Mesothelial cell of epicardium (in vitro differentiated cells): Measurements from ENCODE around the gene PNPLA2. TPM values are rescaled to one million over a fixed set of nuclear protein-coding genes. Genes with fewer than 3 reads are reported as not detected.

ENCODE experiments used
- DNase-seq, 2 experiments: peaks; one replicate each; pipeline ENCODE4 v3.0.0; 2021; ENCODE audit warnings: low spot score in 2 of 2; ENCODE audit not compliant: unreplicated experiment in 2 of 2
- H3K27ac Mint-ChIP-seq: 2 replicates; pipeline ENCODE4 v1.8.0; 2021; ENCODE audit warnings: mixed read lengths
- H3K27me3 Mint-ChIP-seq: 2 replicates; pipeline ENCODE4 v1.8.0; 2021; ENCODE audit warnings: low read depth, mixed read lengths
- H3K36me3 Mint-ChIP-seq: 2 replicates; pipeline ENCODE4 v1.8.0; 2021; ENCODE audit warnings: mixed read lengths
- H3K4me1 Mint-ChIP-seq: 2 replicates; pipeline ENCODE4 v1.8.0; 2021; ENCODE audit warnings: mixed read lengths
- H3K4me3 Mint-ChIP-seq: 2 replicates; pipeline ENCODE4 v1.8.0; 2021; ENCODE audit warnings: mild to moderate bottlenecking, moderate library complexity, mixed read lengths
- H3K9me3 Mint-ChIP-seq: 2 replicates; pipeline ENCODE4 v1.8.0; 2021; ENCODE audit warnings: mixed read lengths
- total RNA-seq: library from RNA; stranded (reverse); gene quantifications from 3 replicates; pipeline ENCODE4 v1.2.1, GENCODE V29; 2021
- TF ChIP-seq, protein P1 (sequence below): fragments of 200-600 bp; sonication (generic); IDR thresholded peaks from one replicate; pipeline ENCODE4 v1.5.0; 2021; ENCODE audit warnings: antibody characterized with exemption; ENCODE audit not compliant: unreplicated experiment

The PNPLA2 gene
- total RNA-seq, 1 donor from 2014 or later: 50.9 TPM

DNA sequence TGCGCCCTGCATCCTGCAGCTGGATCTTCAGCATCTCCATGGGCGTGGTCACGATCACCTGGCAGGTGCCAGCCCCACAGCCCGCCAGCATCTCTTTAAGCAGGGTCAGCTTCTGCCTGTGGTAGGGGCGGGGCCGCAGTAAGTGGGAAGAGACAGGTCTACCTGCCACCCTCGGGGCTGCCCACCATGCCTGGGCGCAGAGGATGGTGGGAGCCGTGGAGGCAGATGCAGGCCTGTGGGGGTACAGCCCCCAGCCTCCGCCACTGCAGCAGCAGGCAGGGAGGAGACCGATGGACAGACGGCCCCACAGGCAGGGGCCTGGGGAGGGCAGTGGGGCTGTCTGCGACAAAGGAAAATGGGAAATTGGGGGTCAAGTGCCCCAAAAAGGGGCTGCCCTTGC is 25.8 kb upstream of the PNPLA2 start:
- Mint-ChIP-seq H3K27me3 (peaks cover 4% of the 10 kb centered on the region), H3K9me3 (no peaks in the 10 kb centered on the region), H3K27ac (no peak overlapping the region), H3K4me3 (no peak overlapping the region), H3K36me3 (peaks cover 3% of the 10 kb centered on the region), H3K4me1 (peaks cover 11% of the 10 kb centered on the region)
- TF ChIP-seq, protein P1, sequence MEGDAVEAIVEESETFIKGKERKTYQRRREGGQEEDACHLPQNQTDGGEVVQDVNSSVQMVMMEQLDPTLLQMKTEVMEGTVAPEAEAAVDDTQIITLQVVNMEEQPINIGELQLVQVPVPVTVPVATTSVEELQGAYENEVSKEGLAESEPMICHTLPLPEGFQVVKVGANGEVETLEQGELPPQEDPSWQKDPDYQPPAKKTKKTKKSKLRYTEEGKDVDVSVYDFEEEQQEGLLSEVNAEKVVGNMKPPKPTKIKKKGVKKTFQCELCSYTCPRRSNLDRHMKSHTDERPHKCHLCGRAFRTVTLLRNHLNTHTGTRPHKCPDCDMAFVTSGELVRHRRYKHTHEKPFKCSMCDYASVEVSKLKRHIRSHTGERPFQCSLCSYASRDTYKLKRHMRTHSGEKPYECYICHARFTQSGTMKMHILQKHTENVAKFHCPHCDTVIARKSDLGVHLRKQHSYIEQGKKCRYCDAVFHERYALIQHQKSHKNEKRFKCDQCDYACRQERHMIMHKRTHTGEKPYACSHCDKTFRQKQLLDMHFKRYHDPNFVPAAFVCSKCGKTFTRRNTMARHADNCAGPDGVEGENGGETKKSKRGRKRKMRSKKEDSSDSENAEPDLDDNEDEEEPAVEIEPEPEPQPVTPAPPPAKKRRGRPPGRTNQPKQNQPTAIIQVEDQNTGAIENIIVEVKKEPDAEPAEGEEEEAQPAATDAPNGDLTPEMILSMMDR: no peak
- DNase-seq: no peak

DNA sequence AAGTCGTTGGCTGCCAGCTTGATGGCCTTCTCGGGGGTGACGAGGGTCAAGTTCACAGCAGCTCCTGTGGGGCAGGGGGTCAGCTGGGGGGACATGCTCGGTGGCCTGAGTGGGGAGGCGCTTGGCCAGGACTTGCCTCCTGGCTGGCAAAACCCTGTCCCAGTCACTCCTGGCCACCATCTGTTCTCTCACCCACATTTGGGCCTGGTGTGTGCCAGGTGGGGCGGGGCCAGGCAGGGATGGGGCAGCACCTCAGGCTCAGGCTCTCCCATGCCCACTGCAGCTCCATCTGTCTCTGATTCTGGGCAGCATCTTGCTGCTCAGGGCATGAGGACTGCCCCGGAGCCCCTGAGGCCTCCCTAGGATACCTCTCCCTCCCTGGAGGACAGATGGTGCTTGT is 25.2 kb upstream of the PNPLA2 start:
- H3K27me3 Mint-ChIP-seq: peaks cover 4% of the 10 kb centered on the region
- no peak overlapping the region for H3K4me3 Mint-ChIP-seq
- peaks cover 11% of the 10 kb centered on the region for H3K4me1 Mint-ChIP-seq
- TF ChIP-seq, protein P1: no peak
- H3K36me3 Mint-ChIP-seq: peaks cover 3% of the 10 kb centered on the region
- DNase-seq: no peak
- H3K27ac Mint-ChIP-seq: no peak overlapping the region
- H3K9me3 Mint-ChIP-seq: no peaks in the 10 kb centered on the region

DNA sequence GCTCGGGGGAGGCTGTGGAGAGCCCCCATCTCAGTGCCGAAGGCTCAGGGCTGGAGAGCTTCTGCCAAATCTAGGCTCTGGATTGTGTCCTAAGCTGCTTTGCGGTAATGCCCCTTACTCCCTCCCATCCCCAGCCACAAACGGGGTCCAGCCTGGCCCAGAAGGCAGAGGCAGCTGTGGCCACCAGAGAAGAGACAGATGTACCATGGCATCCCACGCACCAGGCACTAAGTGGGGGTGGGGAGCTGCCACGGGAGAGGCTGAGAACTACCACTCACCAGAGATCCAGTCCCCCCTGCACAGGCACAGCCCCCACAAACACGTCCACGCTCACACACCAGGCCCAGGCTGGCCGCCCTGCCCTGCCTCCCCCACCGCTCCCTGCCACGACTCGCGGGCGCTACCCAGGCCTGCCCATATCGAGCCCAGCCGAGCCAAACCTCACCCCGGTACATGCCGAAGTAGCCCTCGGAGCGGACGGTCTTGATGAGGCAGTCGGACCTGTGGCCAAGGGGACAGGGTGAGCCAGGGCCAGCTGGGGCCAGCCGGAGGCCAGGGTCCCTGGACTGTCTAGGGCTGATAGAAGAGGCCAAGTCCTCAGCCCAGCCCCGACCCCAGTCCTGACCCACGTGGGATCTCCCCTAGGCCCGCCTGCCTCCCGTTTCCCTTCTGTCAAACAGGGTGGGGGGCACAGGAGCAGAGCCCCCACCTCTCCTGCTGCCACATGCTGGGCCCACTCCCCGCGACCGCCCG is 24.5 kb upstream of the PNPLA2 start:
- peaks cover 1% of the 10 kb centered on the region for H3K27me3 Mint-ChIP-seq
- no peak for DNase-seq
- H3K4me1 Mint-ChIP-seq: peaks cover 11% of the 10 kb centered on the region
- H3K27ac Mint-ChIP-seq: no peak overlapping the region
- no peak overlapping the region for H3K4me3 Mint-ChIP-seq
- TF ChIP-seq, protein P1: no peak
- no peaks in the 10 kb centered on the region for H3K9me3 Mint-ChIP-seq
- peaks cover 3% of the 10 kb centered on the region for H3K36me3 Mint-ChIP-seq

DNA sequence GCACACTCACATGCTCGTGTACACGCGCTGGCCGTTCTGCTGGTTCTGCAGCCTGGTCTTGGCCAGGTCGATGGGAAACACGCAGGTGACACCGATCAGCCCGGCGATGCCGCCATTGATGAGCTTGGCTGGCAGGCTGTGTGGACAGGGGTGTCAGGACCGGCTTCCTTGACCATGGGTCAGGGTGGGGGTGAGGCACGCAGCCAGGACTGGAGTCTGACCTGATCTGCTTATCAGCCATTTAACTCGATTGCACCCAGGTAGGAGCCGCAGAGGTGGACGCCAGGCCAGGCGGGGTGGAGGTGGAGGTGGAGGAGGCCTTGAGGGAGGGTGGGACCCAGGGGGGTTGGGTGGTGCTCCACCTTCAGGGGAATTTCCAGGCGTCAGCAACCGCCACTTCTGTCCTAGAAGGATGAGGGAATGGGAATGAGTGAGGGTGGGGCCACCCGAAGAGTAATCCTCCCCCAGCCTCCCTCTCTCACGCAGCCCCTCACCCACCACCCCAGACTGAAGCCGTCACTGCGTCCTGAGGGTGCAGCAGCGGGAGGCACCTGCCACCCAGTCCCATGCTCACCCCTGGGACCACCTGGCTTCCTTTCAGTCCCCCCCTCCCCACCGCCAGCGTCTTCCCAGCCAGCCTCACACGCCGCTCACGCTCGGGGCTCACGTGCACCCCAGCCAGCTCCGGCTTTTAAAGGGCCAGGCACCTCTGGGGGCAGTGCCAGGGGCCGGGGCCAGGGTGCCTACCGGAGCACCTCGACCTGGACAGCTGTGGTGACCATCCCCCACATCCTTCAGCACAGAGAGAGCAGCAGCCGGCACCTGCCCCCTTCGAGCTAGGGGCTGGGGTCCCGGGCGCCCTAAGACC is 23.7 kb upstream of the PNPLA2 start:
- Mint-ChIP-seq H3K36me3 (peaks cover 3% of the 10 kb centered on the region), H3K27me3 (no peaks in the 10 kb centered on the region), H3K4me1 (peaks cover 11% of the 10 kb centered on the region), H3K9me3 (no peaks in the 10 kb centered on the region), H3K4me3 (no peak overlapping the region), H3K27ac (no peak overlapping the region)
- TF ChIP-seq, protein P1: no peak
- DNase-seq: no peak

DNA sequence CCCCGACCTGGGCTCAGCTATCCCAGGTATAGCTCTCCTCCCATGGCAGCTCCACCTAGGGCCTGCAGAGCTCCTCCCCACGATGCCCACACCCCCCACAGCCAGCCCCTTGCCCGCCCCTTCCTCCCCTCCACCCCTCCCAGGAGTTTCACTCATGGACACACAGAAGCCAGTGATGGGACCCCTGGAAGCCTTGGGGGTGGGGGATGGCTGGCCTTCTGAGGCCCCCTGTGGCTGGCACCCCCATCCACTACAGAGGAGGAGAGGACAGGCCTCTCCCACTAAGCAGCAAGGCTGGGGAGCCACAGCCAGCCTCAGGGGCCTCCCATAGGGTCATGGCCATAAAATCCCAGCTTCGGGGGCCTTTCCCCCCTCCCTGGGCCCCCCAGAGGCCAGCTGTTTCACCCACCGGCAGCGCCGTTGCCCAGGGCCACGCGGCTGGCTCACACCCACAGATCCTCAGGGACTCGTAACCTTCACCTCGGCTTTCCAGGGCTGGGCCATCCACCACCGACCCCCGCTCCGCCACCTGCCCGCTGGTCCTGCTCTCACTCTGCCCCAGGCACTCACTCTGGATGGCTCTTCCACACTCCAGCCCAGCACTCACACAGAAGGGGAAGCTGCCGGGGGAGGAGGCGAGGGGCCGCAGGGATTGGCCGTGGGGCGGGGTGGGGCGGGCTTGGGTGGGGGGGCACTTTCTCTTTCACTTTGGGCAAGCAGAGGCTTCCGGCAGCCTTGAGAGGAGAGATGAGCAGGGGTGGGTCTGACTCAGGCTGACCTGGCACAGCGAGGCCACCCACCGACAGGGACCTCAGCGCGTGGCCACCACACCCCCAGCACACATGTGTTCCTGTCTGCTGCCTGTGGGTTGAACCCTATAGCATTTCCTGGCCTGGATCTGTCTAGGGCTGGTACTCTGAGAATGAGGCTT is 22.8 kb upstream of the PNPLA2 start:
- DNase-seq: no peak
- H3K27ac Mint-ChIP-seq: peak overlapping the region; percentile 94
- H3K36me3 Mint-ChIP-seq: peaks cover 3% of the 10 kb centered on the region

More for the DNA sequence above, 22.8 kb upstream of the PNPLA2 start:
- Mint-ChIP-seq H3K4me1 (peaks cover 11% of the 10 kb centered on the region), H3K27me3 (no peaks in the 10 kb centered on the region), H3K9me3 (no peaks in the 10 kb centered on the region), H3K4me3 (peak overlapping the region; percentile 83)
- TF ChIP-seq, protein P1: no peak
